ENCODE results near the gene CEP78. TPM values are rescaled to one million over a fixed set of nuclear protein-coding genes. Genes with fewer than 3 reads are reported as not detected.
"Not testable (repeated sequence)": the region's sequence is repeated elsewhere in the genome, so short reads cannot be mapped to it uniquely, and the experiment has no call there.

Gene CEP78
- total RNA-seq, 1 experiment from 2014 or later = 10.7 TPM

DNA sequence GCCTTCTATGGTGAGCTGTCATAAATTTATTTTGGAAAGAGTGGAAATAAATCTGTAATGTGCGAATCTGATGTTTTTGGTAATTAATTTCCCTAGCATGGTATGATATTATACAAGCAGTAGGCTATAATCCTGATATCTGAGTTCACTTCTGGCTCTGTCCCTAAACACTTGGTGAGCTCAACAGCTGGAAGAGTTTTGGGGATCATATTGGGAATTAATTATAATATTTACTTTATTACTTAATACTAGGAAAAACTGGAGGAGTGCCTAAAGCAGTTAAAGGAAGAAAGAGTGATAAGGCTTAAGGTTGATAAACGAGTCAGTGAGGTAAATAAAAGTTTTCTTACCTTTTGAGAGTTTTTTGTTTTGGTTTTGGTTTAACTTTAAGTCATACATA, 26.8 kb downstream of the CEP78 start:
- H3K36me3 ChIP-seq = peaks cover 3% of the 10 kb centered on the region; the same call in 1 of the 2 replicates

DNA sequence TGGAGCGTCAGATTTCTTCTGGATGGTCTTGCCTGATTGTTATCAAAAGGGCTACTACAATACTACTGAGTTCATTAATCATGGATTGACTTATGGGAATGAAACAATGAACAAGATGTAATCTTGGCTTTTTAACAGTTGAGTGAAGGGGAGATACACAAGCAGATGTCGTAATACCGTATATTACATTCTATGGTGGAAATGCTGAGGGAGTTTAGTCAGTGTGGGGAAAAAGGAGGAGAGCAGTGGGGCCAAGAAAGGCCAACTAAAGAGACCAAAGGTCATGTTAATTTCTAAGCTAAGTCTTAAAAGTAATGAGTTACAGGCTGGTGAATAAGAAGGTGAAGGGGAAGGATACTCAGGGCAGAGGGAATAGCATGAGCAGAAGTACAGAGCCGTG, 32.0 kb downstream of the CEP78 start:
- Histone ChIP-seq H3K9me3 (no peaks in the 10 kb centered on the region), H3K27me3 (no peaks in the 10 kb centered on the region), H3K4me3 (no peak overlapping the region), H3K36me3 (peaks cover 3% of the 10 kb centered on the region; the same call in 1 of the 2 replicates)
- no peak for DNase-seq

More for the DNA sequence above, 26.8 kb downstream of the CEP78 start:
- no peak overlapping the region for H3K4me3 ChIP-seq
- H3K27me3 ChIP-seq = no peaks in the 10 kb centered on the region
- no peak for DNase-seq
- H3K9me3 ChIP-seq = no peaks in the 10 kb centered on the region

DNA sequence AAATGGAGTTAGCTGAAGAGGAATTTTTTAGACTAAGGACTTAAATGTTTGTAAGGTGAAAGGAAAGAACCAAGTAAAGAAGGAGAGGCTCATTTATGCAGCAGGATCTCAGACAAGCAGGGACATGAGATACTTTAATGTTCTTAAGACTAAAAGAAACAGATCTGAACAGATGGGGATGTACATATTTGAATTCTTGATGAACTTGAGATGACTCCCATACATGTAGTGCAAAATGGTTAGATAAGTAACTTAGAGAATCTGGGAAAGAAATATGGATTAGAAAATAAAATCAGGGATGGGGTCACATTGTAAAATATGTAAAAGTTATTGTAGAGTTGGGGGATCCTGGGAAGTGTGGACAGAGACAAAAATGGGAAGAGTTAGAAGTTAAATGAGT, 33.9 kb downstream of the CEP78 start:
- Histone ChIP-seq H3K9me3 (no peaks in the 10 kb centered on the region), H3K27me3 (no peaks in the 10 kb centered on the region), H3K36me3 (peaks cover 3% of the 10 kb centered on the region; the same call in 1 of the 2 replicates), H3K4me3 (no peak overlapping the region)
- no peak for DNase-seq

DNA sequence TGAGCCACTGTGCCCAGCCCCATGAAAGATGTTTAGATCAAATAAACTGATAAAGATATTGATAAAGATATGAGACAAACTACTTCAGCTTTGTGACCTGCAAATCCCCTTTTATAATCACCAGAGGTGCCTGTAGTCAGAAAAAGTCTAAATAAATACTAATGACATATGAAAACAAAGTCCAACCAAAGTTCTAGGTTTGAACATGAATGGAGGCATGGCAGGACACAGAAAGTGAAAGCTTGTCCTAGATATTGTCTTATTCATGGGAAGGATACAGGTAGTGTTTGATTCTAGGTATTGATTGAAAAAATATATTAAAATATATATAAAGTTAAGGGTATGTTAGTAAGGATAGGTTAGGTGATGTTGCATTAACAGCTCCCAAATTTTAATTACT, 36.4 kb downstream of the CEP78 start:
- no peaks in the 10 kb centered on the region for H3K9me3 ChIP-seq
- H3K27me3 ChIP-seq = no peaks in the 10 kb centered on the region
- H3K4me3 ChIP-seq = no peak overlapping the region
- no peak for DNase-seq
- H3K36me3 ChIP-seq = no peaks in the 10 kb centered on the region

DNA sequence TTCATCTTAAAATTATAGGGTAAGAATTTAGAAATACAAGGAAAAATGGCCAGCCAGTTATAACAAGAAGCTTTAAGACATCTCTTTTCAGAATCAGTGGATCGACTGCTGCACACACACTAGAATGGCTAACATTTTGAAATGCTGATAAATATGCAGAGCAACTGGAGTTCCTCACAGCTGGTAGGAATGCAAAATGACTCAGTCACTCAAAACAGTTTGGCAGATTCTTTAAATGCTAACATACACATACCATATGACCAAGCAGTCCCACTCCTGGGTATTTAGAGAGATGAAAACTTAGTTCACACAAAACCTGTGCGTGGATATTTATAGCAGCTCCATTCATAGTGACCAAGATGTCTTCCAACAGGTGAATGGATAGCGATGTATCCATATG, 37.9 kb downstream of the CEP78 start:
- no peak for DNase-seq

DNA sequence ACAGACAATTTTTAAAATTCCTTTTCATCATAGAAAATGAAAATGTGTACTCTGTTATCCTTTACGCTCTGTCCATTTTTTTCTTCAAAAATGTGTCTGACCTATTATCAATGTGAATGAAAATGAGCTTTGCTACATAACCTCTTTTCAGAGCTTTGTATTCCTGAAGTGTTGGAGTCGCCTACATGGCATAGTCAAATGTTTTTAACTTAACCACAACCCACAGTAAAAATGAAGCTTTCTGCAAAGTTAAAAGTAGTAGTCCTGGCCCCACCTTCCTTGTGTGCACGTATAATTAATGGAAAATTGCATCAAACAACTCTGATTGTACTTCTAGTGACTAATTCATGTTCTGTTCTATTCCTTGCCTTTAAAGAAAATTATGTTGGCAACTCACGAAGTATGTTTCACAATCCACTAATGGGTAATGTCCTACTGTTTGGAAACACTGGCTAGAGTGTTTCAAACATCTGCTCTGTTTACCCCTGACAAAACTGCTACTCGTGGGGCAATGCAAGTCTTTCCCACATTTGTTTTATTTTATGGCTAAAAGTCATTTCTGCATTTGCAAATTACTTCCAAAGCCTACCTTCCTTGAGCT, 42.4 kb downstream of the CEP78 start:
- Histone ChIP-seq H3K9me3 (no peaks in the 10 kb centered on the region), H3K36me3 (no peaks in the 10 kb centered on the region), H3K4me3 (no peak overlapping the region), H3K27me3 (no peaks in the 10 kb centered on the region)
- no peak for DNase-seq

More for the DNA sequence above, 37.9 kb downstream of the CEP78 start:
- Histone ChIP-seq H3K36me3 (no peaks in the 10 kb centered on the region), H3K4me3 (no peak overlapping the region), H3K9me3 (no peaks in the 10 kb centered on the region), H3K27me3 (no peaks in the 10 kb centered on the region)

DNA sequence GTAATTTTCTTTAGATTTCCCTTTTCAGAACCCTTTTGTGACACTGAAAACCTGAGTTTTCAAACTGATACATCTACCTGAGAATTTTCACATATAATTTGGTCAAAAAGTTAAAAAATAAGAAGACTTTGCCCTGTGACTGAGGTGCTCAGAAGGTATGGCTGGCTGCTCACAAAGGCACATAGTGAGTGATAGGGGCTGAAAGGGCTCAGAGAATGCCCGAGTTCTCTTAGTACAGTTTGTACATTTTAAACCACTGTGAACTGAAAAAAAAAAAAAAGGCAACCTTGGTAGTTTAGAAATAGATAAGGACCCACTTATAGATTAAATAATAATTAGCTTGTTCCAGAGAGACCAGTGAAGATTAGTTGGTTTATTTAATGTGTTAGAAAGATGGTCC, 42.9 kb downstream of the CEP78 start:
- no peak for DNase-seq
- Histone ChIP-seq H3K27me3 (no peaks in the 10 kb centered on the region), H3K4me3 (no peak overlapping the region), H3K9me3 (no peaks in the 10 kb centered on the region), H3K36me3 (no peaks in the 10 kb centered on the region)

DNA sequence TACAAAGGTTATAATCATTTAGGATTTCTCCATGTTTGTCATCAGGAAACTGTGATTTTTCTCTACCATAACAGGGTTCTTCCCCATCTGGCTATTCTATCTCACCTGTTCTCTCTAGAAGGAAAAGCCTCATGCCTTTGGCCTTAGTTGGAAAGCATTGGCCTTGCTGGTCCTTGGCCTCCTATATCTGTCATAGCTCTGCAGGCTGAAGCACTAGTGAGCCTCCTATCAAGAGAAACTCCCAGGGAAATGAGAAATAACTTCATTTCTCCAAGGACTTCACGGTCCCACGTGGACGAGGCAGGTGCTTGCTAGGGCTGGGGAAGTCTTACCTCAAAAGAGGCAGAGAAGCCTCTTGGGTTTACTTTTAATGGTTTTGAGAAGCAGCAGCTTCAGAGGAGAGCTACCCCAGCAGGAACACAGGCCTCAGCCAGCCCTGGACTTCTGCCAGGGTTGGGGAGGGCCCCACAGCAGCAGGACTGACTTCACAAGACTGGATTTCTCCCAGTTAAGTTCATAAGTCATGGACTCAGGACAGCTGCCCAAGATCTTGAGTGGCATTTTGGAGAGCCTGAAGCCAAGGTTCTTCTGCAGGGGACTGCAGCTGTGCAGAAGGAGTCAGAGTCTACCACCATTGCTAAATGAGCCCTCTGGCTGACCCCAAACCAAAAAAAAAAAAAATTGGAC, 45.2 kb downstream of the CEP78 start:
- H3K9me3 ChIP-seq = no peaks in the 10 kb centered on the region
- H3K4me3 ChIP-seq = no peak overlapping the region
- H3K27me3 ChIP-seq = no peaks in the 10 kb centered on the region
- no peaks in the 10 kb centered on the region for H3K36me3 ChIP-seq
- peak; percentile 78 for DNase-seq

DNA sequence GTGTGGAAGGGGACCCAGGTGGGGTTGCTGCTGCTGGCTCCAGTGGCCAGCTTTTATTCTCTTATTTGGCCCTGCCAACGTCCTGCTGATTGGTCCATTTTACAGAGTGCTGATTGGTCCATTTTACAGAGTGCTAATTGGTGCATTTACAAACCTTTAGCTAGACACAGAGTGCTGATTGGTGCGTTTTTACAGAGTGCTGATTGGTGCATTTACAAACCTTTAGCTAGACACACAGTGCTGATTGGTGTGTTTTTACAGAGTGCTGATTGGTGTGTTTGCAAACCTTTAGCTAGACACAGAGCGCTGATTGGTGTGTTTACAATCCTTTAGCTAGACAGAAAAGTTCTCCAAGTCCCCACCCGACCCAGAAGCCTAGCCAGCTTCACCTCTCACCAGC, 48.3 kb downstream of the CEP78 start:
- DNase-seq, H3K4me3 ChIP-seq, H3K9me3 ChIP-seq, H3K36me3 ChIP-seq, H3K27me3 ChIP-seq: not testable (repeated sequence)

DNA sequence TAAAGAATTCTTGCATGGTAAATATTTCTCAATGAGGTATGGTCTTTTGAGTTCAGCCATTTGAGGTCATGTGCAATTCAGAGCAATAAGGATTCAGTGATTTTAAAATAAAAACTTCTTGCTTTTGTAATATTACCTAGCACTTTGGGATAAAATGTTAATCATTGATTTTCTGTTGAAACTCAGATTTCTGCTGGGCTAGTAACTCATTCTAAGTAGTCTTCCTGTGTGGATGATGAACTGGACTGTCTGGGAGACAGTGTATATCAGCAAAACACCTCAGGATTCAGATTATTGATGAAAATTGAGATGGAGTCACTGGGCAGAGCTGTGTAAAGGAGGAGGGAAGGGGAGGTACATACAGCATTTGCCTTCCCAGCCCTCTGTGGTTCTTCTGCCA, 50.2 kb downstream of the CEP78 start:
- no peaks in the 10 kb centered on the region for H3K9me3 ChIP-seq
- no peaks in the 10 kb centered on the region for H3K27me3 ChIP-seq
- DNase-seq = no peak
- H3K36me3 ChIP-seq = no peaks in the 10 kb centered on the region
- H3K4me3 ChIP-seq = no peak overlapping the region

DNA sequence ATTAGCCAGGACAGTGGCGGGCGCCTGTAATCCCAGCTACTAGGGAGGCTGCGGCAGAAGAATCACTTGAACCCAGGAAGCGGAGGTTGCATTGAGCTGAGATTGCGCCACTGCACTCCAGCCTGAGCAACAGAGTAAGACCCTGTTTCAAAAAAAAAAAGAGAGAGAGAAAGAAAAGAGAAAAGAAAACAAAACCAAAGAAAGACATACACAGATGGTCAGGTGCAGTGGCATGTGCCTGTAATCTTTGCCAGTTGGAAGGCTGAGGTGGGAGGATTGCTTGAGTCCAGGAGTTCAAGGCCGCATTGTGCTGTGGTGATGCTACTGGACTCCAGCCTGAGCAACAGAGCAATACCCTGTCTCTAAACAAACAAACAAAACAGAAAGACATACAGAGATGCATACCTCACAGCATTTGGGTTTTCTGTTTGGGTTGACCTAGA, 51.1 kb downstream of the CEP78 start:
- DNase-seq = no peak
- no peak overlapping the region for H3K4me3 ChIP-seq
- no peaks in the 10 kb centered on the region for H3K27me3 ChIP-seq
- no peaks in the 10 kb centered on the region for H3K9me3 ChIP-seq
- H3K36me3 ChIP-seq = no peaks in the 10 kb centered on the region

DNA sequence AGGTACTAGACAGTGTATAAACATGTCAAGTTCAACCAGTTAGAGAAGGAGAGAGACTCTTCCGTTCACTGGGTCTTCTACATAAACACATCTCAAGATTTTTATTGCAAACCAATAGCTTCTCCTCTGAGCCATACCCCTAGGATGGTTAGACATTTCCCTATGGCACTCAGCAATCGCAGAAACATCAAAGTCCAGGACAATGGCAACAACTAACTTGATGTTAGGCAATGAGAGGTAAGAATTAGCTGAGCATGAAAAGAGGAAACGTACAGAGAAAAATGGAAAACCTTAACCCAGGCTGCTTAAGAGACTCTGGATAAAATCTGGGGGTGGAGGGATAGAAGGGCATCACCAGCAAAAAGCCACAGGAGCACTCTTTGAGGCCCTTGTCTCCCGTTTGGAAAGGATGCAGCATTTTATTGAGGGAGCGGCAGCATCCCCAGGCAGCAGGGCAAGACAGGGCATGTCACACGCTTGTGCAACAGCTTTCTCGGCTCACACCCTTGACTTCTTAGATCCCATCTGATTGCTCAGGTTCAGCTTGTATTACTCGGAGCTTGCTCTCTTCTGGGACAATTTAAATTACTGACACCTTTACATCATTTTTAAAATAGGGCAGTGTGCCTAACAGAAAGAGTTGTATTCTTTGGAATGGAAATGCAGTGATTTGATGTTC, 52.5 kb downstream of the CEP78 start:
- no peak overlapping the region for H3K4me3 ChIP-seq
- DNase-seq = no peak

DNA sequence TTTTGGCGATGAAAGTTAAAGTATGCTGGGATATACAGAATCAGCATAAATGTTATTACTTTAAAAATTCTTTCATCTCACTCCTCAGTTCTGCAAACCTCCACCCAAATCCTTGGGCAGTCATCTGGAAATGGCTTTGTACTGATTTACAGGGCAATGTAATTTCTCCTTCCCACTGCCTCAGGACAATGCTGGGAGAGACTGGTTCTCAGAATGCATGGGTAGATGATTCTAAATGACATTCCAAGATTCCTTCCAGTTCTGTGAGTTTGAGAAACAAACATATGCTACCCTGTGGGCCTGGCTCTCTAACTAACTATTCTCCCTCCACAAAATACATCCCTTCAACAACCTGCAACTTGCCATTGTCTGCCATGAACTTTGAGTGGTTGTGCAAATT, 53.6 kb downstream of the CEP78 start:
- Histone ChIP-seq H3K9me3 (no peaks in the 10 kb centered on the region), H3K4me3 (no peak overlapping the region), H3K27me3 (no peaks in the 10 kb centered on the region), H3K36me3 (no peaks in the 10 kb centered on the region)
- DNase-seq = no peak

More for the DNA sequence above, 52.5 kb downstream of the CEP78 start:
- Histone ChIP-seq H3K36me3 (no peaks in the 10 kb centered on the region), H3K9me3 (no peaks in the 10 kb centered on the region), H3K27me3 (no peaks in the 10 kb centered on the region)

DNA sequence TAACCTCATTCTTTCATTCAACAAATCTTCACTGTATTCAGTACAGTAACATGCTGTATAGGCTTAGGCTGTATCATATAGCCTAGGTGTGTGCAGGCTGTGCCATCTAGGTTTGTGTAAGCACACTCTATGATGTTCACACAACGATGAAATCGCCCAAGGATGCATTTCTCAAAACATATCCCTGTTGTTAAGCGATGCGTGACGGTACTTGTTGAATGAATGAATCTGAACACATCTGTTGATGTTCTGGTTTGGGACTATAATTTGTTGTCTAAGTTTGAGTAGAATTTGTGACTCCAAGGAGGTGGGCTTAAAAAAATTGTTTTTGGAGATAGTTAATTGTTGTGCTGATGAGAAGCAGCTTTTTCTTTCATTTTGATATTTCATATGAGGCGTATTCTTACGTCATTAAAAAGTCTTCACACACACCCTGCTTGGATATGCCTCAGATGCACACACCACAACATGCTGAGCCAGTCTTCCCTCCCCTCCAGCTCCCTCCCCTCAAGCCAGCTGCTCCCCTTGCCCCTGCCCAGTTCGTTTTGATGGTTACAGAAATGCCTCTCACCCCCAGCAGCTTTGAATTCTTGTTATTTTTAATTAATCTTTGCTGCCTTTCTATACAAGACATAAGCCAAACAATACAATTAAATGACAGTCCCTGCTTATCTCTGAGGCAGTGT, 55.5 kb downstream of the CEP78 start:
- Histone ChIP-seq H3K27me3 (no peaks in the 10 kb centered on the region), H3K36me3 (no peaks in the 10 kb centered on the region), H3K9me3 (no peaks in the 10 kb centered on the region), H3K4me3 (no peak overlapping the region)
- no peak for DNase-seq

DNA sequence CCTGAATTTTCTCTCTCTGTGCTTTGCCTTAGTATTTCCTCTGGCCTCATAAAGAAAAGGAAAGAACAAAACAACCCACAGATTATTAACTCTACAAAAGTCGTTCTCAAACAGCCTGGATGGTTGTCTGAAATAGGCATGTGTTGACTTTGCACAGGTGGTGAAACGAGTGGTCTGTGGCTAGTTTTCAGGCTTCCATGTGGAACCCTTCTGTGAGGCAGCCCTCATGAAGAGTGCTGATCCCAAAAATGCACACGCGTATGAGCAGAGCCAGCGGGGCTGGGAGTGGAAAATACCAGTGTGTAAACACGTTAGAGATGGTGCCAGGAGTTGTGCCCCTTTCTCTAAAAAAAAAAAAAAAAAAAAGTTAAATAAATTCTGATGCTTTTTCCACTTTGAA, 56.2 kb downstream of the CEP78 start:
- no peak for DNase-seq
- Histone ChIP-seq H3K9me3 (no peaks in the 10 kb centered on the region), H3K4me3 (no peak overlapping the region), H3K27me3 (no peaks in the 10 kb centered on the region), H3K36me3 (no peaks in the 10 kb centered on the region)

DNA sequence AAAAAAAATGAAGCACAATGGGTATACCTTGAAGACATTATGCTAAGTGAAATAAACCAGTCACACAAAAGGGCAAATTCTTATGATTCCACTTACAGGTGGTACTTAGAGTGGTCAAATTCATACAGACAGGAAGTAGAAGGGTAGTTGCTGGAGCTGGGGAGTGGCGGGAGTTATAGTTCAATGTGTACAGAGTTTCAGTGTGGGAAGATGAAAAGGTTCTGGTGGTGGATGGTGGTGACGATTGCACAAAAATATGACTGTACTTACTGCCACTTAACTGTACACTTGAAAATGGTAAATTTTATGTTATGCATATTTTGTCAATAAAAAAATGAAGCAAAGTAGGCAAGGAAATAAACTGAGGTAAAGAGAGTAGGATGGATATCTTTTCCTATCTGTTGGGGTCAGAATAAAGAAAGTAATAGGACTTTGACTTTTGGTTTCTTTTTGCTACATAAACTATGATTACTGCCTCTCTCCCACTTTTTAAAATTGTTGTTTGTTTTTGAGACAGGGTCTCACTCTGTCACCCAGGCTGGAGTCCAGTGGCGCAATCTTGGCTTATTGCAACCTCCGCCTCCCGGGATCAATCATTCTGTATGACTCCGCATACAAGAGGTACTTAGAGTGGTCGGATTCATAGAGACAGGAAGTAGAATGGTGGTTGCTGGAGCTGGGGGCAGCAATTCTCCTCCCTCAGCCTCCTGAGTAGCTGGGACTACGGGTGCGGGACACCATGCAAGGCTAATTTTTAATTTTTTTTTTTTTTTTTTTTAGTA, 57.0 kb downstream of the CEP78 start:
- no peaks in the 10 kb centered on the region for H3K27me3 ChIP-seq
- no peak for DNase-seq
- H3K4me3 ChIP-seq = no peak overlapping the region
- no peaks in the 10 kb centered on the region for H3K9me3 ChIP-seq
- no peaks in the 10 kb centered on the region for H3K36me3 ChIP-seq
